H1 (cell line): ENCODE data around the gene GMPR. TPM values are rescaled to one million over a fixed set of nuclear protein-coding genes. Genes with fewer than 3 reads are reported as not detected.

Source experiments
- EGR1 ChIP-seq: IDR thresholded peaks from 2 replicates; pipeline ENCODE4 v1.6.1; 2011; ENCODE audit warnings: low read depth, low read length, borderline replicate concordance
- JUN ChIP-seq: IDR thresholded peaks from 2 replicates; pipeline ENCODE4 v1.6.1; 2011; ENCODE audit warnings: low read depth, mild to moderate bottlenecking, improper control_type of control experiment, low read length
- NRF1 ChIP-seq: IDR thresholded peaks from 2 replicates; pipeline ENCODE4 v1.6.1; 2011; ENCODE audit warnings: mild to moderate bottlenecking, low read depth, low read length, improper control_type of control experiment
- RXRA ChIP-seq: IDR thresholded peaks from 2 replicates; pipeline ENCODE4 v1.6.1; 2011; ENCODE audit warnings: low read depth, mild to moderate bottlenecking, low read length, moderate library complexity; ENCODE audit not compliant: insufficient read depth
- polyA plus RNA-seq, 7 experiments: library from polyadenylated mRNA; depleted of rRNA in 3 of 7; stranded (reverse) in 5 of 7; unstranded in 2 of 7; fragments of >200 nt in 5 of 7; fragments of 200-250 nt in 2 of 7; gene quantifications; 1 replicate in 5 of 7; 2 replicates in 1 of 7; 4 replicates in 1 of 7; pipeline versions ENCODE4 v1.2.1 to v1.2.3, GENCODE V29; 2011 to 2013; ENCODE audit warnings: missing spikeins in 2 of 7, mixed read lengths in 2 of 7
- total RNA-seq: library from RNA; stranded (reverse); fragmentation: NEBNext Ultra II Directional; extraction: Animal tissue kit (Norgen Biotek cat#: 25700); gene quantifications from 2 replicates; pipeline ENCODE4 v1.2.1, GENCODE V29; 2021

Gene GMPR
- total and polyA plus RNA-seq, 2 of the 8 experiments (the other 6 are each of a cell fraction or from before 2014, with no cell fraction given) = 0.99 to 1.2 TPM

DNA sequence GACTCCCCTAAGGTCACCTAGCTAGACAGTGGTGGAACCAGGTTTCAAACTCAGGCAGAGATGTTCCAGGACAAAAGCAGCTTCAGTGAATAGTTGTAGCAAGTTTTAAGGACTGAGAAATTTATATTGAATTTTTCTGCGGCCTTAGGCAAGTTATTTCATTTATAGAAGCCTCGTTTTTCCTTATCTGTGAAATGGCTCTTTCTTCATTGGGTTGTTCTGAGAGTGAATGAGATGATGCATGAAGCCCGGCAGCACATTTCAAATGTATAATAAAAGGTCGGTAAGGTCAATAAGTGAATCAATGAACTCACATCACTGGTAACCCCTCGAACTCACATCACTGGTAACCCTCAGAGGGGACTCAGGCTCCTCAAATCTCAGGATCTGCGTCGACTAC is 1.1 kb upstream of the GMPR start (continued):
- TF ChIP-seq JUN (no peak), NRF1 (no peak), RXRA (no peak), EGR1 (no peak)
